HL-60 (cell line): ENCODE results near the gene ZNF697.

Experiments used
- DNase-seq, 2 experiments: peaks; one replicate each; pipeline ENCODE4 v3.0.0-alpha.2; 2010 to 2020; ENCODE audit warnings: low read depth in 1 of 2, low spot score in 1 of 2
- H3K27ac ChIP-seq: fragments of 250-450 bp; sonication (Bioruptor Pico); replicated peaks from 2 replicates; pipeline ENCODE4 v1.5.1; 2020; ENCODE audit warnings: mild to moderate bottlenecking, moderate library complexity
- H3K27me3 ChIP-seq: fragments of 250-450 bp; sonication (Bioruptor Pico); 2 replicates; pipeline ENCODE4 v1.5.1; 2021; ENCODE audit warnings: mild to moderate bottlenecking, moderate library complexity; ENCODE audit not compliant: insufficient read depth, poor library complexity, severe bottlenecking
- H3K4me3 ChIP-seq: replicated peaks from 2 replicates; pipeline ENCODE4 v1.5.1; 2011; ENCODE audit warnings: mild to moderate bottlenecking, control low read depth, low read length; ENCODE audit not compliant: insufficient read depth
- CTCF ChIP-seq: IDR thresholded peaks from one replicate; pipeline ENCODE4 v1.5.1; 2011; ENCODE audit warnings: low read length, control low read depth, inconsistent platforms; ENCODE audit not compliant: insufficient read depth
- GABPA ChIP-seq: IDR thresholded peaks from 2 replicates; pipeline ENCODE4 v1.6.1; 2012; ENCODE audit warnings: low read depth
- POLR2AphosphoS5 ChIP-seq: IDR thresholded peaks from 2 replicates; pipeline ENCODE4 v1.6.1; 2012; ENCODE audit warnings: low read depth
- REST ChIP-seq: IDR thresholded peaks from 2 replicates; pipeline ENCODE4 v1.6.1; 2012; ENCODE audit warnings: low read depth; ENCODE audit not compliant: insufficient replicate concordance
- SPI1 ChIP-seq: IDR thresholded peaks from 2 replicates; pipeline ENCODE4 v1.6.1; 2012; ENCODE audit warnings: low read depth, mild to moderate bottlenecking, borderline replicate concordance

The ZNF697 gene

GRCh38 chr1:119673171-119673940 lies 25.3 kb upstream of the ZNF697 start:
- no peak overlapping the region for H3K4me3 ChIP-seq
- H3K27ac ChIP-seq: no peak overlapping the region
- TF ChIP-seq SPI1 (no peak), REST (no peak), POLR2AphosphoS5 (no peak), GABPA (no peak), CTCF (no peak)
- H3K27me3 ChIP-seq: no peaks in the 10 kb centered on the region
- no peak for DNase-seq

GRCh38 chr1:119670898-119671297 lies 22.8 kb upstream of the ZNF697 start:
- DNase-seq: no peak
- no peaks in the 10 kb centered on the region for H3K27me3 ChIP-seq
- H3K27ac ChIP-seq: no peak overlapping the region
- TF ChIP-seq CTCF (no peak), GABPA (no peak), SPI1 (no peak), REST (no peak), POLR2AphosphoS5 (no peak)
- H3K4me3 ChIP-seq: no peak overlapping the region

- Histone ChIP-seq H3K27ac (no peak overlapping the region), H3K4me3 (no peak overlapping the region), H3K27me3 (no peaks in the 10 kb centered on the region)
- DNase-seq: no peak
- TF ChIP-seq POLR2AphosphoS5 (no peak), CTCF (no peak), REST (no peak), SPI1 (no peak), GABPA (no peak)
These were observed 19.1 kb upstream of the ZNF697 start for GRCh38 chr1:119667173-119667572.
